Panc1 (cell line): Measurements from ENCODE around the gene NDRG3. TPM values are rescaled to one million over a fixed set of nuclear protein-coding genes. Genes with fewer than 3 reads are reported as not detected.

Source experiments
- ATAC-seq: fragments of 200-7000 bp; cut with Tn5 transposase; 2 replicates; pipeline ENCODE4 v1.9.1; 2020; ENCODE audit warnings: mild to moderate bottlenecking, moderate library complexity
- BruUV-seq: library from RNA; stranded (reverse); fragments of 400-500 nt; replicated peaks from 2 replicates; lab custom pipeline; 2021; lab: Mats Ljungman, UMichigan
- CTCF ChIA-PET: fragments of 300-600 bp; sonication (Branson Sonifier 250); formaldehyde crosslinking; loops from one replicate; lab custom pipeline; 2022; ENCODE audit warnings: antibody characterized with exemption; lab: Charles Lee
- POLR2A ChIA-PET: fragments of 300-600 bp; sonication (Branson Sonifier 250); formaldehyde crosslinking; loops from one replicate; lab custom pipeline; 2022; ENCODE audit warnings: antibody characterized with exemption; lab: Charles Lee
- DNase-seq: peaks from one replicate; pipeline ENCODE4 v3.0.0-alpha.2; 2010; ENCODE audit warnings: low read depth, low spot score
- H3K27ac ChIP-seq: 2 replicates; pipeline ENCODE4 v1.5.1; 2011; ENCODE audit warnings: mild to moderate bottlenecking, low read length, inconsistent platforms
- H3K27me3 ChIP-seq: fragments of 200-500 bp; sonication (Bioruptor generic); 2 replicates; pipeline ENCODE4 v1.6.0; 2014; ENCODE audit warnings: low read length, inconsistent platforms; ENCODE audit not compliant: control insufficient read depth, insufficient read depth
- H3K36me3 ChIP-seq: fragments of 200-500 bp; sonication (Bioruptor generic); 2 replicates; pipeline ENCODE4 v1.5.1; 2014; ENCODE audit warnings: inconsistent platforms, mild to moderate bottlenecking, low read length, moderate library complexity; ENCODE audit not compliant: control insufficient read depth, insufficient read depth
- H3K4me1 ChIP-seq: 2 replicates; pipeline ENCODE4 v1.5.1; 2011; ENCODE audit warnings: inconsistent platforms, mild to moderate bottlenecking, low read length, moderate library complexity; ENCODE audit not compliant: control insufficient read depth, insufficient read depth
- H3K4me3 ChIP-seq, 2 experiments: 2 replicates each; pipeline ENCODE4 v1.5.1; 2011 to 2012; ENCODE audit warnings: low read depth in 2 of 2, low read length in 2 of 2, mild to moderate bottlenecking in 2 of 2, inconsistent platforms in 1 of 2, moderate library complexity in 1 of 2
- H3K9me3 ChIP-seq: fragments of 200-500 bp; sonication (Bioruptor generic); 2 replicates; pipeline ENCODE4 v1.5.1; 2014; ENCODE audit warnings: low read depth, mild to moderate bottlenecking, inconsistent platforms, low read length, moderate library complexity; ENCODE audit not compliant: control insufficient read depth, insufficient read depth
- CTCF ChIP-seq: fragments of 450-650 bp; IDR thresholded peaks from 2 replicates; pipeline ENCODE4 v1.5.1; 2017; ENCODE audit warnings: mild to moderate bottlenecking
- POLR2AphosphoS5 ChIP-seq: IDR thresholded peaks from 2 replicates; pipeline ENCODE4 v1.6.1; 2012; ENCODE audit warnings: mild to moderate bottlenecking, low read depth, low read length, moderate library complexity
- REST ChIP-seq, 2 experiments: IDR thresholded peaks; 2 replicates each; pipeline ENCODE4 v1.6.1; 2011 to 2012; ENCODE audit warnings: low read depth in 2 of 2, control low read depth in 1 of 2, low read length in 1 of 2, mild to moderate bottlenecking in 1 of 2, moderate library complexity in 1 of 2; ENCODE audit not compliant: insufficient read depth in 1 of 2
- SIN3A ChIP-seq: IDR thresholded peaks from 2 replicates; pipeline ENCODE4 v1.6.1; 2012; ENCODE audit warnings: low read depth, mild to moderate bottlenecking, low read length, moderate library complexity, borderline replicate concordance; ENCODE audit not compliant: insufficient read depth
- TCF7L2 ChIP-seq: IDR thresholded peaks from 2 replicates; pipeline ENCODE4 v1.6.1; 2011; ENCODE audit warnings: mild to moderate bottlenecking, low read depth, low read length, inconsistent platforms
- in situ Hi-C: cut with HindIII; loops from 2 replicates; pipeline ENCODE4 v1.10.0; 2016; ENCODE audit warnings: low sequenced_read_pairs, low pct_unique_long_range_greater_than_20kb
- intact Hi-C: fragments of 100-400 bp; cut with micrococcal nuclease; formaldehyde crosslinking; loops from one replicate; pipeline ENCODE4 v1.10.0; 2022; ENCODE audit not compliant: unreplicated experiment
- total RNA-seq: library from RNA; stranded (reverse); gene quantifications from one replicate; pipeline ENCODE4 v1.2.1, GENCODE V29; 2021; ENCODE audit not compliant: unreplicated experiment

Gene NDRG3
- total RNA-seq, 1 experiment from 2014 or later, result 36.0 TPM

DNA sequence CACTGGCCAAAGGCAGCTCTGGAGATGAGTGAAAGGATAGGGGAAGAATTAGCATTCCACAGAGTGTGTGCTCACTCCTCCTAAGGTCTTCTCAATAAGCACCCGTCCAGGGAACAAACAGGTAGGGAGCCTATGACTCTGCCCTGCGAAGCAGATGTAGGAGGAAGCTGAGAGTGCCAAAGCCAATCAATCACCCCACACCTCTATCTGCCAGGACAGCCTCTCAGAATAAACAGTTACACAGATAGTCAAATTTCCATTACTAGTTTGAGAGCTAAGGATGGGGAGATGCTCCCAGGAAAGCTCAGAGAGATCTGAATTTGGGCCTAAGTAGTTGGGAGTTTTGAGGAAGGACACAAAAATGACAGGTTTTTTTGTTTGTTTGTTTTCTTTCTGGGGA is 59.4 kb downstream of the NDRG3 start:
- TF ChIP-seq REST (IDR thresholded peaks at IDR 0.05; ENCODE audit: insufficient read depth in 1 of 2, low read depth in 2 of 2, low read length in 1 of 2) (no peak), SIN3A (no peak), CTCF (no peak), POLR2AphosphoS5 (no peak), TCF7L2 (no peak)
- Histone ChIP-seq H3K4me3 (no peak overlapping the region), H3K9me3 (no peaks in the 10 kb centered on the region), H3K27me3 (no peaks in the 10 kb centered on the region), H3K27ac (no peak overlapping the region), H3K4me1 (no peaks in the 10 kb centered on the region), H3K36me3 (no peaks in the 10 kb centered on the region)
- BruUV-seq, result no TSS peak
- ATAC-seq (no peak), DNase-seq (no peak)
- in situ Hi-C loops (no loop called here), intact Hi-C loops (no loop called here)
- CTCF ChIA-PET, result no interaction called here
- POLR2A ChIA-PET, result no interaction called here

DNA sequence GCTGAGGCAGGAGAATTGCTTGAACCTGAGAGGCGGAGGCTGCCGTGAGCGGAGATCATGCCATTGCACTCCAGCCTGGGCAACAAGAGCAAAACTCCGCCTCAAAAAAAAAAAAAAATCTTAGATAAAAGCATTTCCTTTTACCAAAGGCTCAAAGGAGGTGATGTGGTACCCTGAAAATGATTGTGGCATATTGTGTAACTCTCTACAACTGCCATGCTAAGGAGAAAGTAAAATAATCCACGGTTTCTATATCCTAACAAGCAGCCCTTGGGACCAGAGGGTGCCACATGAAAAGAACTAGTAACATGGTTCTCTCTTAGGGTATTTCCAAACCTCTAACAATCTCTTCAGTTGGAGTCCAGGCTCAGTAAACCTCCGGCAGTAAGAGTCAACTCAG is 61.1 kb downstream of the NDRG3 start:
- Histone ChIP-seq H3K4me1 (no peaks in the 10 kb centered on the region), H3K27ac (no peak overlapping the region), H3K27me3 (no peaks in the 10 kb centered on the region), H3K36me3 (no peaks in the 10 kb centered on the region), H3K9me3 (no peaks in the 10 kb centered on the region), H3K4me3 (no peak overlapping the region)
- intact Hi-C loops, result no loop called here
- no peak for TF ChIP-seq TCF7L2
- TF ChIP-seq POLR2AphosphoS5, result no peak
- no peak for TF ChIP-seq REST (IDR thresholded peaks at IDR 0.05; ENCODE audit: insufficient read depth in 1 of 2, low read depth in 2 of 2, low read length in 1 of 2)
- TF ChIP-seq CTCF, result no peak
- no peak for TF ChIP-seq SIN3A
- ChIA-PET POLR2A (interaction anchor here (0.6 kb wide), 1 partner anchor 12 kb away, joined by 5 read pairs; no protein-coding TSS in a partner anchor), CTCF (no interaction called here)
- in situ Hi-C loops, result no loop called here
- DNase-seq (no peak), ATAC-seq (no peak)
- BruUV-seq, result no TSS peak
